Immature natural killer cell (primary cell): ENCODE data around the gene CRY1. TPM values are rescaled to one million over a fixed set of nuclear protein-coding genes. Genes with fewer than 3 reads are reported as not detected.
A peak's percentile ranks its signal among the peaks of the same experiment; 100 is the strongest.
"Not testable (repeated sequence)": the region's sequence is repeated elsewhere in the genome, so short reads cannot be mapped to it uniquely, and the experiment has no call there.

Source experiments
- DNase-seq, 3 donors: peaks; one replicate each; pipeline ENCODE4 v3.0.0; 2022; ENCODE audit warnings: mixed read lengths in 1 of 3
- H3K27ac Mint-ChIP-seq, 6 donors: one replicate each; pipeline ENCODE4 v1.8.0; 2020; ENCODE audit warnings: mixed read lengths in 6 of 6, mild to moderate bottlenecking in 5 of 6, inconsistent platforms in 4 of 6, moderate library complexity in 3 of 6
- H3K27me3 Mint-ChIP-seq, 3 donors: one replicate each; pipeline ENCODE4 v1.8.0; 2020 to 2021; ENCODE audit warnings: low read depth in 3 of 3, mild to moderate bottlenecking in 3 of 3, mixed read lengths in 3 of 3, moderate library complexity in 3 of 3, inconsistent platforms in 1 of 3
- H3K36me3 Mint-ChIP-seq, 3 donors: one replicate each; pipeline ENCODE4 v1.8.0; 2020; ENCODE audit warnings: mixed read lengths in 3 of 3, inconsistent platforms in 2 of 3, mild to moderate bottlenecking in 2 of 3
- H3K4me1 Mint-ChIP-seq, 2 donors: one replicate each; pipeline ENCODE4 v1.8.0; 2020; ENCODE audit warnings: inconsistent platforms in 2 of 2, mild to moderate bottlenecking in 2 of 2, mixed read lengths in 2 of 2, moderate library complexity in 1 of 2
- H3K4me3 Mint-ChIP-seq, 5 donors: one replicate each; pipeline ENCODE4 v1.8.0; 2020; ENCODE audit warnings: mild to moderate bottlenecking in 5 of 5, mixed read lengths in 5 of 5, inconsistent platforms in 3 of 5, moderate library complexity in 3 of 5
- H3K9me3 Mint-ChIP-seq, 6 donors: one replicate each; pipeline ENCODE4 v1.8.0; 2020; ENCODE audit warnings: mild to moderate bottlenecking in 6 of 6, mixed read lengths in 6 of 6, inconsistent platforms in 4 of 6, moderate library complexity in 3 of 6
- polyA plus RNA-seq, 3 donors: library from polyadenylated mRNA; unstranded; fragments of 300-500 nt; fragmentation: Illumina TruSeq; gene quantifications; one replicate each; pipeline ENCODE4 v1.2.3, GENCODE V29; 2021

The CRY1 gene
- polyA plus RNA-seq, 3 donors from 2014 or later = 37.1 to 39.8 (median 39.3) TPM

GRCh38 chr12:107029081-107029480 lies 64.3 kb downstream of the CRY1 start:
- H3K36me3 Mint-ChIP-seq = no peaks in the 10 kb centered on the region
- H3K4me1 Mint-ChIP-seq = peaks cover 69 to 76% of the 10 kb centered on the region in 2 donors
- peak overlapping the region in 2 of 5 donors; percentile 11 to 35 for H3K4me3 Mint-ChIP-seq
- no peak for DNase-seq
- no peaks in the 10 kb centered on the region for H3K9me3 Mint-ChIP-seq
- peak overlapping the region; percentile 81 to 100 (median 100) for H3K27ac Mint-ChIP-seq
- peaks cover 2 to 22% (median 9%) of the 10 kb centered on the region in 3 donors for H3K27me3 Mint-ChIP-seq

DNA sequence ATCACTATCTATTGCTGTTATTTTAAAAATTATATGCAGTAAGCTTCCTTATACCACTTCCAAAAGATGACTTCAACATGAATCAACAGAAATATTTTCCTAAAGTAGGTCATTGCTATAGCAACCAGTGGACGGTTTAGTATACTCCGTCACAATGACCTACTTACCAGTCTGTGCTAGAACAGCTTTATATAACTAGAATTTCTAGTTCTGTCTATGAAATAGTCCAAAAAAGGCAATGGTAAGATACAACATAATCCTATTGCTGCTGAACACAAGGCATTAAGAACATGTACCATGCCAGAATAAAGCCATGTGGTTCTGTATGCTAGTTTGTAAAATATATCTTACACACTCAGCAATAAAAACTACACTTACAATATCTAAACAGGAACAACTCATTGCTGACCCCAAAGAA lies 65.7 kb downstream of the CRY1 start:
- peak; percentile 80 to 90 (median 85) for DNase-seq
- Mint-ChIP-seq H3K27me3 (peaks cover 2 to 17% (median 8%) of the 10 kb centered on the region in 3 donors), H3K9me3 (no peaks in the 10 kb centered on the region), H3K4me3 (peak overlapping the region; percentile 68 to 93 (median 83)), H3K4me1 (peaks cover 63 to 82% of the 10 kb centered on the region in 2 donors), H3K27ac (peak overlapping the region; percentile 99 to 100 (median 100)), H3K36me3 (no peaks in the 10 kb centered on the region)

DNA sequence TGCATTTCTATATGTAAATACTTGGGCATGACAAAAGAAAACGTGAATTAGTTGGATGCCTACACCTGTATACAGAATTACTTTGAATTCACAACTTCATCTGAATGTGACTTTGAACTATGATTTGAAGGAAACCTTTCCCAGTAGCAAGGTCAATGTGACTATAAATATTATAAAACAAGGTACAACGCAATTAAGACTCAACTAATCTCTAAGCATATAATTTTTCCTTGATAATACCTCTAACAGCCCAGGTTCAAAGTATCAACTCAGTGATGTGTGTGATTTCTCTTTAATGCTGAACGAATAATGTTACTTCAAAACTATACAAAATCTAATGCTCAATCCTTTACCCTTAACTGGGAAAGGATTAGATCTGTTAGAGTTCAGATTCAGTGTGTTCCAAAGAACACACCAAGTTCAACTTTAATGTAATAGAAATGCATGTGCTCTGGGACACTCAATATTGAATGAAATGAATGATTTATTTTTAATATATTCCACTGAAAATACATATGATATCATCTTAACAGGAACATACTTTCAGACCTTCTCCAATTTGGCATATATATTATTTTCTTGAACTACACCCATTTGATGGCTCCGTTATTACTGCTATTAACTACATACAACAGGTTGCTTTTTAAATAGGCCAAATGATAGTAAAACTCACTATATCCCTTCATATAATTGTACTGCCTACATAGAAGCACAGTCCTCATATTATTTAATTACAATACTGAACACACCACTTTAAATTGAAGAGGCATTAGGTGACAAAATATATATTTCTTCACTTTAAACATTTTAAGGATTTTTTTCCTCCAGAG lies 66.3 kb downstream of the CRY1 start:
- H3K27ac Mint-ChIP-seq = peak overlapping the region; percentile 99 to 100 (median 100)
- no peak for DNase-seq

DNA sequence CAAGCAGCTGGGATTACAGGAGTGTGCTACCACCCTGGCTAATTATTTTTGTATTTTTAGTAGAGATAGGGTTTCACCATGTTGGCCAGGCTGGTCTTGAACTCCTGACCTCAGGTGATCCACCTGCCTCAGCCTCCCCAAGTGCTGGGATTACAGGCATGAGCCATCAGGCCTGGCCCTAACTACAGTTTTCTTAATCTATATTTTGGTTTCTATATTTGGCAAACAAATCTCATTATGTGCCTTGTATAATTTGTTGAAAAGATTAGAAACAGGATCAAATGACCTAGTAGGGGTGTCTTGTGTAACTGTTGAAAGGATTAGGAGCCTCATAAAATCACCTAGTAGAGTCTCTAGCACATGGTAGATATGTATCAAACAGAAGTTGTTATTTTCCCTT lies 67.0 kb downstream of the CRY1 start:
- not testable (repeated sequence) for DNase-seq, H3K36me3 Mint-ChIP-seq, H3K9me3 Mint-ChIP-seq
- peak overlapping the region; percentile 99 to 100 (median 100) for H3K27ac Mint-ChIP-seq
- H3K27me3 Mint-ChIP-seq = peaks cover 2 to 10% (median 4%) of the 10 kb centered on the region in 3 donors
- peaks cover 52 to 69% of the 10 kb centered on the region in 2 donors for H3K4me1 Mint-ChIP-seq
- peak overlapping the region in 2 of 5 donors; percentile 15 to 37 for H3K4me3 Mint-ChIP-seq

More for the DNA sequence above, 66.3 kb downstream of the CRY1 start:
- Mint-ChIP-seq H3K9me3 (no peaks in the 10 kb centered on the region), H3K27me3 (peaks cover 2 to 15% (median 4%) of the 10 kb centered on the region in 3 donors), H3K36me3 (no peaks in the 10 kb centered on the region), H3K4me1 (peaks cover 58 to 75% of the 10 kb centered on the region in 2 donors), H3K4me3 (peak overlapping the region; percentile 68 to 93 (median 83))

GRCh38 chr12:107025671-107026070 lies 67.7 kb downstream of the CRY1 start:
- no peaks in the 10 kb centered on the region for H3K9me3 Mint-ChIP-seq
- no peak overlapping the region for H3K4me3 Mint-ChIP-seq
- peaks cover 2 to 10% (median 5%) of the 10 kb centered on the region in 3 donors for H3K27me3 Mint-ChIP-seq
- H3K4me1 Mint-ChIP-seq = peaks cover 46 to 62% of the 10 kb centered on the region in 2 donors
- H3K27ac Mint-ChIP-seq = peak overlapping the region; percentile 55 to 100 (median 85)
- DNase-seq = no peak
- peaks cover under 1 to 5% (median under 1%) of the 10 kb centered on the region in 3 donors for H3K36me3 Mint-ChIP-seq

- Mint-ChIP-seq H3K27ac (peak overlapping the region in 1 of 6 donors; percentile 23), H3K9me3 (no peaks in the 10 kb centered on the region), H3K4me3 (no peak overlapping the region), H3K4me1 (peaks cover 0 to 10% of the 10 kb centered on the region in 2 donors), H3K27me3 (peaks cover 0 to 2% (median 0%) of the 10 kb centered on the region in 3 donors), H3K36me3 (peaks cover 7 to 27% (median 17%) of the 10 kb centered on the region in 3 donors)
- DNase-seq = no peak
Measured at GRCh38 chr12:107019546-107019945, 73.8 kb downstream of the CRY1 start.

DNA sequence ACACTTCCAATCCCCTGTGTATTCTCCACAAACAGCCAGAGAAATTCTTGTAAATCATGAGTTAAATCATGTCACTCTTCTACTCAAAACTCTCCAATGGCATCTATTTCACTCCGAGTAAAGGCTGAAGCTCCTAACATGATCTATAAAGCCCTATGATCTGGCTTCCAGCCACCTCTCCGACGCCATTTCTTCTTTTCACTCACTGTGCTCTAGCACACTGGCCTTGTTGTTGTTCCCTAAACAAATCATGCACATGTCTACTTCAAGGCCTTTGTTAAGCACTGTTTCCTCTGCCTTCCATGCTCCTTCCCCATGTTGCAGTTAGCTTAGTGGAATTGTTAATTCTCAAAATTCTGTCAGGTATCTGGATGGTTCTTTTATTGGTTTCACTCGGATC lies 76.3 kb downstream of the CRY1 start:
- Mint-ChIP-seq H3K27ac (peak overlapping the region in 2 of 6 donors; percentile 10 to 29), H3K9me3 (no peaks in the 10 kb centered on the region), H3K36me3 (peaks cover 14 to 27% (median 17%) of the 10 kb centered on the region in 3 donors), H3K4me3 (no peak overlapping the region), H3K27me3 (peaks cover 0 to 4% (median 2%) of the 10 kb centered on the region in 3 donors), H3K4me1 (peaks cover 2 to 6% of the 10 kb centered on the region in 2 donors)
- DNase-seq = no peak

DNA sequence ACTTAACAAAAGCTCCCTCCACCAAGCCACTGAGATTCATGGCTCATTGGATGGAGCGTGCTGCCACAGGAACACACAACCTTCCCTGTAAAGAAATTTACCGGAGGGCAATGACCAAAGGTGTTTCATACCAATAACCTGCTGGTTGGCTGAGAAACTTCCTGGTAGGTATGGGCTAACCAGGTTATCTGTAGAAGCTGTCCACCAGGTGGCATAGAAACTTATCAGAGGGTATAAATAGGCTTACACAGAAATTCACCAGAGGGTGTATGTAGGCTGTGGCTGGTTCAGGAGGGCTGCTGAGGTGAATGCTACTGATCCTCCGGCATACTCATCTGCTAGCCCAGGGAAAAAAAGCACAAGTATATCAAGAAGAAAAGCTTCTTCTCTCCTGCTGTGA lies 79.3 kb downstream of the CRY1 start:
- Mint-ChIP-seq H3K27ac (peak overlapping the region in 2 of 6 donors; percentile 40 to 67), H3K27me3 (peaks cover 0 to 4% (median 0%) of the 10 kb centered on the region in 3 donors), H3K9me3 (no peaks in the 10 kb centered on the region), H3K4me1 (peaks cover 2 to 6% of the 10 kb centered on the region in 2 donors), H3K36me3 (peaks cover 7 to 19% (median 14%) of the 10 kb centered on the region in 3 donors), H3K4me3 (no peak overlapping the region)
- peak; percentile 14 to 38 (median 23) for DNase-seq

DNA sequence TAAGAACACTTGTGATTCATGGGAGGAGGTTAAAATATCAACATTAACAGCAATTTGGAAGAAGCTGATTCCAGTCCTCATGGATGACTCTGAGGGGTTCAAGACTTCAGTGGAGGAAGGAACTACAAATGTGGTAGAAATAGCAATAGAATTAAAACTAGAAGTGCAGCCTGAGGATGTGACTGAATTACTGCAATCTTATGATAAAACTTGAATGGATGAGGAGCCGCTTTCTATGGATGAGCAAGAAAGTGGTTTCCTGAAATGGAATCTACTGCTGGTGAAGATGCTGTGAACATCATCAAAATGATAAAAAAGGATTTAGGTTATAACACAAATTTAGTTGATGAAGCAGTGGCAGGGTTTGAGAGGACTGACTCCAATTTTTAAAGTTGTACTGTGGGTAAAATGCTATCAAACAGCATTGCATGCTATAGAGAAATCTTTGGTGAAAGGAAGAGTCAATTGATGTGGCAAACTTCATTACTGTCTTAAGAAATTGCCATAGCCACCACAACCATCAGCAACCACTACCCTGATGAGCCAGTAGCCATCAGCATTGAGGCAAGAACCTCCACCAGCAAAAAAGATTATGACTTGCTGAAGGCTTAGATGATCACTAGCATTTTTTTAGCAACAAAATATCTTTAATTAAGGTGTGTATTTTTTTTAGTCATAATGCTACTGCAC lies 80.5 kb downstream of the CRY1 start:
- Mint-ChIP-seq H3K27ac (peak overlapping the region in 2 of 6 donors; percentile 9 to 67), H3K4me1 (peaks cover 2 to 6% of the 10 kb centered on the region in 2 donors), H3K4me3 (no peak overlapping the region)

DNA sequence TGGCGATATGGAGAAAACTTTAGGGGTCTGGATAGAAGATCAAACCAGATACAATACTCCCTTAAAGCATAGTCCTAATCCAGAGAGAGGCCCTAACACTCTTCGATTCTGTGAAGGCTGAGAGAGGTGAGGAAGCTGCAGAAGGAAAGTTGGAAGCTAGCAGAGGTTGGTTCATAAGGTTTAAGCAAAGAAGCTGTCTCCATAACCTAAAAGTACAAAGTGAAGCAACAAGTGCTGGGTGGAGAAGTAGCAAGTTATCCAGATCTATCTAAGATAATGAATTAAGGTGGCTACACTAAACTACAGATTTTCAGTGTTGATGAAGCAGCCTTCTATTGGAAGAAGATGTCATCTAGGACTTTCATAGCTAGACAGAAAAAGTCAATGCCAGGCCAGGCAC lies 81.8 kb downstream of the CRY1 start:
- H3K27me3 Mint-ChIP-seq = peaks cover 0 to 4% (median 0%) of the 10 kb centered on the region in 3 donors
- peak overlapping the region in 1 of 6 donors; percentile 32 for H3K27ac Mint-ChIP-seq
- peaks cover 2 to 6% of the 10 kb centered on the region in 2 donors for H3K4me1 Mint-ChIP-seq
- no peaks in the 10 kb centered on the region for H3K9me3 Mint-ChIP-seq
- peaks cover 4 to 20% (median 7%) of the 10 kb centered on the region in 3 donors for H3K36me3 Mint-ChIP-seq
- no peak for DNase-seq
- H3K4me3 Mint-ChIP-seq = no peak overlapping the region

More for the DNA sequence above, 80.5 kb downstream of the CRY1 start:
- peaks cover 0 to 4% (median 0%) of the 10 kb centered on the region in 3 donors for H3K27me3 Mint-ChIP-seq
- no peaks in the 10 kb centered on the region for H3K9me3 Mint-ChIP-seq
- no peak for DNase-seq
- peaks cover 7 to 26% (median 10%) of the 10 kb centered on the region in 3 donors for H3K36me3 Mint-ChIP-seq

GRCh38 chr12:107007411-107007810 lies 85.9 kb downstream of the CRY1 start:
- Mint-ChIP-seq H3K4me3 (no peak overlapping the region), H3K27me3 (peaks cover 0 to 1% (median 0%) of the 10 kb centered on the region in 3 donors), H3K27ac (no peak overlapping the region), H3K9me3 (no peaks in the 10 kb centered on the region), H3K36me3 (peaks cover 1 to 21% (median 8%) of the 10 kb centered on the region in 3 donors), H3K4me1 (no peaks in the 10 kb centered on the region)
- DNase-seq = no peak

- H3K9me3 Mint-ChIP-seq, H3K4me1 Mint-ChIP-seq, DNase-seq, H3K4me3 Mint-ChIP-seq, H3K27me3 Mint-ChIP-seq, H3K27ac Mint-ChIP-seq: not testable (repeated sequence)
- peaks cover 12 to 26% (median 19%) of the 10 kb centered on the region in 3 donors for H3K36me3 Mint-ChIP-seq
Measured at GRCh38 chr12:107002665-107003064, 90.7 kb downstream of the CRY1 start.

- Mint-ChIP-seq H3K4me3 (no peak overlapping the region), H3K4me1 (no peaks in the 10 kb centered on the region)
- no peak for DNase-seq
Measured at GRCh38 chr12:106999446-106999845, 93.9 kb downstream of the CRY1 start.

More at GRCh38 chr12:106999446-106999845, 93.9 kb downstream of the CRY1 start:
- Mint-ChIP-seq H3K9me3 (no peaks in the 10 kb centered on the region), H3K27me3 (peaks cover 0 to 2% (median 2%) of the 10 kb centered on the region in 3 donors), H3K27ac (no peak overlapping the region), H3K36me3 (peaks cover 25 to 46% (median 40%) of the 10 kb centered on the region in 3 donors)
